Uterus (tissue), 4 donors: ENCODE measurements around the gene STX4. TPM values are rescaled to one million over a fixed set of nuclear protein-coding genes. Genes with fewer than 3 reads are reported as not detected.

Experiments used
- DNase-seq, 2 donors: peaks; one replicate each; pipeline ENCODE4 v3.0.0-alpha.2; 2019 to 2020
- H3K27ac ChIP-seq, 2 donors: fragments of 200-600 bp; sonication (generic); 1 replicate in 1 of 2; 2 replicates in 1 of 2; pipeline ENCODE4 v1.5.1; 2016 to 2018
- H3K27me3 ChIP-seq, 2 donors: fragments of 200-600 bp; sonication (generic); one replicate each; pipeline ENCODE4 v1.5.1; 2018 to 2019; ENCODE audit warnings: control low read depth in 1 of 2
- H3K36me3 ChIP-seq, 2 donors: fragments of 200-600 bp; sonication (generic); one replicate each; pipeline ENCODE4 v1.5.1; 2019; ENCODE audit warnings: control low read depth in 1 of 2
- H3K4me1 ChIP-seq, 2 donors: fragments of 200-600 bp; sonication (generic); one replicate each; pipeline ENCODE4 v1.5.1; 2018 to 2019; ENCODE audit warnings: control low read depth in 1 of 2
- H3K4me3 ChIP-seq, 2 donors: fragments of 200-600 bp; sonication (generic); 1 replicate in 1 of 2; 2 replicates in 1 of 2; pipeline ENCODE4 v1.5.1; 2018 to 2019; ENCODE audit warnings: mild to moderate bottlenecking in 1 of 2
- H3K9me3 ChIP-seq, 2 donors: fragments of 200-600 bp; sonication (generic); one replicate each; pipeline ENCODE4 v1.5.1; 2019; ENCODE audit warnings: control low read depth in 1 of 2
- CTCF ChIP-seq, 4 experiments: fragments of 200-600 bp in 2 of 4; fragments of 450-650 bp in 2 of 4; sonication (generic) in 2 of 4; IDR thresholded peaks; one replicate each; pipeline ENCODE4 v1.5.1; 2016 to 2019; ENCODE audit warnings: antibody characterized with exemption in 4 of 4, mild to moderate bottlenecking in 2 of 4, moderate library complexity in 1 of 4
- POLR2A ChIP-seq, 2 donors: fragments of 450-650 bp; IDR thresholded peaks; one replicate each; pipeline ENCODE4 v1.6.1; 2016; ENCODE audit warnings: antibody characterized with exemption in 2 of 2, mild to moderate bottlenecking in 1 of 2, moderate library complexity in 1 of 2
- intact Hi-C: fragments of 100-400 bp; cut with DNase I; formaldehyde crosslinking; loops from one replicate; pipeline ENCODE4 v1.15.1; 2023; ENCODE audit warnings: low total_unique reads
- total RNA-seq, 4 donors: library from RNA; depleted of rRNA in 3 of 4; stranded (reverse); fragments of >200 nt in 3 of 4; gene quantifications; one replicate each; pipeline versions ENCODE4 v1.1.0 to v1.2.4, GENCODE V29; 2014 to 2023
- donor health status: DM: yes; HTN: yes; CAD: no.

STX4 gene
- total RNA-seq, 4 donors from 2014 or later, result 26.2 to 114 (median 85.1) TPM

GRCh38 chr16:31005350-31006085 lies 27.8 kb upstream of the STX4 start:
- Histone ChIP-seq H3K4me1 (no peaks in the 10 kb centered on the region), H3K36me3 (no peaks in the 10 kb centered on the region), H3K4me3 (no peak overlapping the region), H3K9me3 (no peaks in the 10 kb centered on the region), H3K27ac (no peak overlapping the region), H3K27me3 (peaks cover 0 to 6% of the 10 kb centered on the region in 2 donors)
- TF ChIP-seq CTCF (IDR thresholded peaks at IDR 0.05), result no peak
- no peak for TF ChIP-seq POLR2A (IDR thresholded peaks at IDR 0.05)
- intact Hi-C loops, result no loop called here
- DNase-seq, result no peak

GRCh38 chr16:31006086-31006385 lies 27.3 kb upstream of the STX4 start:
- Histone ChIP-seq H3K36me3 (no peaks in the 10 kb centered on the region), H3K4me1 (no peaks in the 10 kb centered on the region), H3K27ac (no peak overlapping the region), H3K27me3 (peaks cover 0 to 6% of the 10 kb centered on the region in 2 donors), H3K4me3 (no peak overlapping the region), H3K9me3 (no peaks in the 10 kb centered on the region)
- DNase-seq, result no peak
- no peak for TF ChIP-seq CTCF (IDR thresholded peaks at IDR 0.05)
- no peak for TF ChIP-seq POLR2A (IDR thresholded peaks at IDR 0.05)
- intact Hi-C loops, result no loop called here

GRCh38 chr16:31006589-31006988 lies 26.8 kb upstream of the STX4 start:
- intact Hi-C loops, result no loop called here
- Histone ChIP-seq H3K4me3 (no peak overlapping the region), H3K4me1 (no peaks in the 10 kb centered on the region), H3K9me3 (no peaks in the 10 kb centered on the region), H3K27ac (no peak overlapping the region), H3K27me3 (peaks cover 0 to 6% of the 10 kb centered on the region in 2 donors), H3K36me3 (no peaks in the 10 kb centered on the region)
- no peak for DNase-seq
- no peak for TF ChIP-seq CTCF (IDR thresholded peaks at IDR 0.05)
- no peak for TF ChIP-seq POLR2A (IDR thresholded peaks at IDR 0.05)

GRCh38 chr16:31007684-31008083 lies 25.7 kb upstream of the STX4 start:
- no peaks in the 10 kb centered on the region for H3K4me1 ChIP-seq
- no peaks in the 10 kb centered on the region for H3K9me3 ChIP-seq
- no peak overlapping the region for H3K27ac ChIP-seq
- no peaks in the 10 kb centered on the region for H3K36me3 ChIP-seq
- intact Hi-C loops, result no loop called here
- H3K27me3 ChIP-seq, result peaks cover 0 to 6% of the 10 kb centered on the region in 2 donors
- no peak for DNase-seq
- TF ChIP-seq CTCF (IDR thresholded peaks at IDR 0.05), result no peak
- no peak for TF ChIP-seq POLR2A (IDR thresholded peaks at IDR 0.05)
- H3K4me3 ChIP-seq, result no peak overlapping the region

GRCh38 chr16:31008149-31008548 lies 25.2 kb upstream of the STX4 start:
- no peaks in the 10 kb centered on the region for H3K9me3 ChIP-seq
- H3K27me3 ChIP-seq, result peaks cover 0 to 6% of the 10 kb centered on the region in 2 donors
- no peaks in the 10 kb centered on the region for H3K4me1 ChIP-seq
- DNase-seq, result no peak
- TF ChIP-seq CTCF (IDR thresholded peaks at IDR 0.05), result no peak
- no peak for TF ChIP-seq POLR2A (IDR thresholded peaks at IDR 0.05)
- intact Hi-C loops, result no loop called here
- no peaks in the 10 kb centered on the region for H3K36me3 ChIP-seq
- H3K27ac ChIP-seq, result no peak overlapping the region
- H3K4me3 ChIP-seq, result no peak overlapping the region
